Gastrocnemius medialis (tissue), 4 donors: ENCODE data around the gene PSMC2. TPM values are rescaled to one million over a fixed set of nuclear protein-coding genes. Genes with fewer than 3 reads are reported as not detected.

Experiments
- ATAC-seq, 2 donors: fragments of 150-250 bp; one replicate each; pipeline ENCODE4 v1.9.1; 2016
- DNase-seq, 2 donors: peaks; one replicate each; pipeline ENCODE4 v3.0.0-alpha.2; 2019
- H3K27ac ChIP-seq, 4 donors: fragments of 200-600 bp; sonication (generic); 1 replicate in 1 of 4; 2 replicates in 3 of 4; pipeline ENCODE4 v1.5.1; 2016 to 2018; ENCODE audit warnings: mild to moderate bottlenecking in 2 of 4, moderate library complexity in 1 of 4
- H3K27me3 ChIP-seq, 3 donors: fragments of 200-600 bp; sonication (generic) in 2 of 3; 1 replicate in 1 of 3; 2 replicates in 2 of 3; pipeline versions ENCODE4 v1.5.1 to v1.6.0; 2016 to 2019; ENCODE audit warnings: mild to moderate bottlenecking in 1 of 3, moderate library complexity in 1 of 3
- H3K36me3 ChIP-seq, 2 donors: fragments of 200-600 bp; sonication (generic) in 1 of 2; one replicate each; pipeline ENCODE4 v1.5.1; 2017 to 2018
- H3K4me1 ChIP-seq, 2 donors: fragments of 200-600 bp; sonication (generic) in 1 of 2; one replicate each; pipeline ENCODE4 v1.5.1; 2016 to 2017; ENCODE audit warnings: mild to moderate bottlenecking in 2 of 2
- H3K4me3 ChIP-seq, 4 donors: fragments of 200-600 bp; sonication (generic) in 3 of 4; 1 replicate in 1 of 4; 2 replicates in 3 of 4; pipeline ENCODE4 v1.5.1; 2016 to 2019; ENCODE audit warnings: mild to moderate bottlenecking in 2 of 4
- H3K9me3 ChIP-seq, 3 donors: fragments of 200-600 bp; sonication (generic) in 2 of 3; 1 replicate in 1 of 3; 2 replicates in 2 of 3; pipeline ENCODE4 v1.5.1; 2016 to 2019
- POLR2A ChIP-seq, 2 donors: fragments of 450-650 bp; IDR thresholded peaks; one replicate each; pipeline ENCODE4 v1.6.1; 2017; ENCODE audit warnings: antibody characterized with exemption in 2 of 2, mild to moderate bottlenecking in 2 of 2, moderate library complexity in 2 of 2
- in situ Hi-C, 4 donors: fragments of 200-750 bp; cut with MboI; loops; one replicate each; pipeline versions ENCODE4 v1.15.0 to v1.8.0; 2017; ENCODE audit warnings: low sequenced_read_pairs in 4 of 4
- intact Hi-C: fragments of 100-400 bp; cut with DNase I; formaldehyde crosslinking; loops from one replicate; pipeline ENCODE4 v1.15.1; 2023; ENCODE audit warnings: low total_unique reads
- total RNA-seq, 4 donors: library from RNA; depleted of rRNA; stranded (reverse); fragments of >200 nt; gene quantifications; one replicate each; pipeline versions ENCODE4 v1.1.0 to v1.2.3, GENCODE V29; 2016
- TF ChIP-seq, protein P1 (sequence below), 5 experiments: fragments of 450-650 bp in 3 of 5; fragments of 200-600 bp in 2 of 5; sonication (generic) in 2 of 5; IDR thresholded peaks in 4 of 5; conservative IDR thresholded peaks in 1 of 5; 1 replicate in 4 of 5; 2 replicates in 1 of 5; pipeline ENCODE4 v1.5.1; 2016 to 2019; ENCODE audit warnings: antibody characterized with exemption in 5 of 5, mild to moderate bottlenecking in 3 of 5, moderate library complexity in 3 of 5

Gene PSMC2
- total RNA-seq, 4 donors from 2014 or later = 258 to 342 (median 274) TPM

- TF ChIP-seq, protein P1, sequence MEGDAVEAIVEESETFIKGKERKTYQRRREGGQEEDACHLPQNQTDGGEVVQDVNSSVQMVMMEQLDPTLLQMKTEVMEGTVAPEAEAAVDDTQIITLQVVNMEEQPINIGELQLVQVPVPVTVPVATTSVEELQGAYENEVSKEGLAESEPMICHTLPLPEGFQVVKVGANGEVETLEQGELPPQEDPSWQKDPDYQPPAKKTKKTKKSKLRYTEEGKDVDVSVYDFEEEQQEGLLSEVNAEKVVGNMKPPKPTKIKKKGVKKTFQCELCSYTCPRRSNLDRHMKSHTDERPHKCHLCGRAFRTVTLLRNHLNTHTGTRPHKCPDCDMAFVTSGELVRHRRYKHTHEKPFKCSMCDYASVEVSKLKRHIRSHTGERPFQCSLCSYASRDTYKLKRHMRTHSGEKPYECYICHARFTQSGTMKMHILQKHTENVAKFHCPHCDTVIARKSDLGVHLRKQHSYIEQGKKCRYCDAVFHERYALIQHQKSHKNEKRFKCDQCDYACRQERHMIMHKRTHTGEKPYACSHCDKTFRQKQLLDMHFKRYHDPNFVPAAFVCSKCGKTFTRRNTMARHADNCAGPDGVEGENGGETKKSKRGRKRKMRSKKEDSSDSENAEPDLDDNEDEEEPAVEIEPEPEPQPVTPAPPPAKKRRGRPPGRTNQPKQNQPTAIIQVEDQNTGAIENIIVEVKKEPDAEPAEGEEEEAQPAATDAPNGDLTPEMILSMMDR (IDR thresholded peaks at IDR 0.05 in 4 of 5, conservative IDR thresholded peaks at IDR 0.05 in 1 of 5) = no peak
- no peak for TF ChIP-seq POLR2A (IDR thresholded peaks at IDR 0.05)
- peak overlapping the region; percentile 84 to 100 (median 90) for H3K4me3 ChIP-seq
- in situ Hi-C loops (no loop called here), intact Hi-C loops (loop anchor here (2.0 to 10.0 kb wide), 2 partner anchors 47 to 1921 kb away; partner anchors contain the start of gene PMPCB)
- peak; percentile 2 to 3 for ATAC-seq
- H3K27ac ChIP-seq = peak overlapping the region; percentile 80 to 90 (median 86)
- peaks cover 32 to 34% of the 10 kb centered on the region in 2 donors for H3K4me1 ChIP-seq
- H3K9me3 ChIP-seq = no peaks in the 10 kb centered on the region
- no peaks in the 10 kb centered on the region for H3K27me3 ChIP-seq
- H3K36me3 ChIP-seq = peaks cover 0 to 24% of the 10 kb centered on the region in 2 donors
- peak in 1 of 2 donors; percentile 16 for DNase-seq
These were observed 3.5 kb upstream of the PSMC2 start for GRCh38 chr7:103343758-103344452.

DNA sequence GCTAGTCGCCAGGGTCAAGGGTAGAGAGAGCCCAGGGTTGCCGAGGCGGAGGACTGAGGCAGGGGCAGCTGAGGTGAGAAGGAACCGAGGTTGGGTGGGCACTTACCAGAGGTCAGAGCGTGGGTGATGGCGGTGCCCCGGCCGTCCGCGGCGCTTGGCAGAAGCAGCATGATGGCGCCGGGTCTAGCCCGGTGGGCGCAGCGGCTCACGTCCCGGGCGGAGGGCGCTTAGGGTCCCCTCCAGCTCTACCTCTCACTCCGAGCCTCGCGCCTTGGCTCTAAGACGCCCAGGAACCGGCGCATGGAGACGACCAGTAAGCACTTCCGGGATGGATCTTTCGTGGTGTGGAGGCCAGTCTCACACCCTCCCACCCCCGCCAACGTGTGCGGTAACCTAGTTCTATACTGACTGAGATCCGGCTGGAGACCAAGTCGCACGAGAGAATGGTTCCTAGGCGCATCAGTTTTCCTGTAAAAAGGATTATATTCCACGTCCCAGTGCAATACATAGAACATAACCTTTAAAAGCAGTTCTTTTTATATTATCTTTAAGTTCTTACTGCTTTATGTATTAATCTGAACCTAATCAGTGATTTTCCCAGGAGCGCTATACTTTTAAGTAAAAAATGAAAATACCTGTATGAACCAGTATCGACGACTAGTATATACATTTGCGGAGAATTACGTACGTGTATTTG lies 2.8 kb upstream of the PSMC2 start, which contains the start of gene DNAJC2:
Gene DNAJC2, minus strand, starts transcription at position 315 of the 697 bp plus-strand sequence. Its CDS starts 145 bp downstream, at position 170.
- Histone ChIP-seq H3K4me1 (peaks cover 39 to 41% of the 10 kb centered on the region in 2 donors), H3K27ac (peak within 1 kb of the TSS; percentile 80 to 90 (median 86)), H3K9me3 (no peaks in the 10 kb centered on the region), H3K27me3 (no peaks in the 10 kb centered on the region), H3K4me3 (peak within 1 kb of the TSS; percentile 84 to 100 (median 90)), H3K36me3 (peaks cover 0 to 22% of the 10 kb centered on the region in 2 donors)
- DNase-seq (peak; percentile 80 to 85), ATAC-seq (peak; percentile 77 to 90)
- peak; percentile 44 to 61 for TF ChIP-seq POLR2A (IDR thresholded peaks at IDR 0.05)
- TF ChIP-seq, protein P1 (IDR thresholded peaks at IDR 0.05 in 4 of 5, conservative IDR thresholded peaks at IDR 0.05 in 1 of 5) = no peak
- in situ Hi-C loops = no loop called here
- intact Hi-C loops = loop anchor here (2.0 to 10.0 kb wide), 2 partner anchors 48 to 1920 kb away; partner anchors contain the start of gene PMPCB

DNA sequence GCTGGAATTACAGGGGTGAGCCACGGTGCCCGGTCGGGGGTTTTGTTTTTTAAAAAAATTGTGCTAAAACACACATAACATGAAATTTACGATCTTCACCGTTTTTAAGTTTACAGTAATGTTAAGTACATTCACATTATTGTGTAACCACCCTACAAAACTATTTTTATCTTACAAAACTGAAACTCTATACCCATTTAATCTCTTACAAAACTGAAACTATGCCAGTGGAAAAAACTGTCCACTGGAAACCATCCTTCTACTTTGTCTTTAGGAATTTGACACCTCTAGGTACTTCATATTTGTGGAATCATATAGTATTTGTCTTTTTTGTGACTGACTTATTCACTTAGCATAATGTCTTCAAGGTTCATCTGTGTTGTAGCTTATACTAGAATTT lies 1.0 kb upstream of the PSMC2 start:
- Histone ChIP-seq H3K27ac (peak overlapping the region in 2 of 4 donors; percentile 94 to 95), H3K9me3 (no peaks in the 10 kb centered on the region), H3K36me3 (peaks cover 0 to 7% of the 10 kb centered on the region in 2 donors), H3K4me3 (no peak overlapping the region), H3K27me3 (no peaks in the 10 kb centered on the region), H3K4me1 (peaks cover 57 to 59% of the 10 kb centered on the region in 2 donors)
- TF ChIP-seq POLR2A (IDR thresholded peaks at IDR 0.05) = no peak
- TF ChIP-seq, protein P1 (IDR thresholded peaks at IDR 0.05 in 4 of 5, conservative IDR thresholded peaks at IDR 0.05 in 1 of 5) = no peak
- DNase-seq (no peak), ATAC-seq (no peak)
- intact Hi-C loops (loop anchor here (10.0 kb wide), 1 partner anchor 1918 kb away; no protein-coding TSS in a partner anchor), in situ Hi-C loops (no loop called here)

- Histone ChIP-seq H3K27me3 (no peaks in the 10 kb centered on the region), H3K4me3 (peak overlapping the region; percentile 68 to 96 (median 82)), H3K27ac (peak overlapping the region; percentile 90 to 98 (median 94)), H3K36me3 (peaks cover 0 to 12% of the 10 kb centered on the region in 2 donors), H3K9me3 (no peaks in the 10 kb centered on the region), H3K4me1 (peaks cover 69 to 72% of the 10 kb centered on the region in 2 donors)
- no peak for DNase-seq
- in situ Hi-C loops (no loop called here), intact Hi-C loops (loop anchor here (10.0 kb wide), 1 partner anchor 1916 kb away; no protein-coding TSS in a partner anchor)
- TF ChIP-seq POLR2A (IDR thresholded peaks at IDR 0.05) = no peak
- no peak for ATAC-seq
These were observed 1.0 kb downstream of the PSMC2 start for GRCh38 chr7:103348452-103348851.
